GM12892 (cell line): Measurements from ENCODE around the gene CABLES1.

Source experiments
- DNase-seq: peaks from one replicate; pipeline ENCODE4 v3.0.0; 2011; ENCODE audit not compliant: insufficient read length
- FAIRE-seq: peaks from 2 replicates; lab custom pipeline; 2011; peaks lifted over from hg19 to GRCh38; lab: Jason Lieb, UNC
- POLR2A ChIP-seq: IDR thresholded peaks from 2 replicates; pipeline ENCODE4 v1.6.1; 2011; ENCODE audit warnings: low read depth, low read length, control low read depth
- POLR2AphosphoS5 ChIP-seq: IDR thresholded peaks from 2 replicates; pipeline ENCODE4 v1.6.1; 2011; ENCODE audit warnings: low read depth, low read length, control low read depth
- TAF1 ChIP-seq: IDR thresholded peaks from 2 replicates; pipeline ENCODE4 v1.6.1; 2011; ENCODE audit warnings: low read depth, mild to moderate bottlenecking, control low read depth, low read length, borderline replicate concordance

CABLES1 gene

DNA sequence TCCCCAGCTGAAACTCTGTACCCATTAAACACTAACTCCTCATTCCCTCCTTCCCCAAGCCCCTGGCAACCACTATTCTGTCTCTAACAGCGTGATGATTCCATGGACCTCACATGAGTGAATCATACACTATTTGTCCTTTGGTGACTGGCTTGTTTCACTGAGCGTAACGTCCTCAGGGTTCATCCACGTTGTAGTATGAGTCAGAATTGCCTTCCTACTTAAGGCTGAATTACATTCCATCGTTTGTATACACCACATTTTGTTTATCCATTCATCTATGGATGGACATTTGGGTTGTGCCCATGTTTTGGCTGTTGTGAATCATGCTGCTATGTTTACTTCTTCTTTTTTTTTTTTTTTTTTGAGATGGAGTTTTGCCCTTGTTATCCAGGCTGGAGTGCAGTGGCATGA is 19.6 kb upstream of the CABLES1 start:
- no peak for FAIRE-seq
- TF ChIP-seq POLR2A = no peak
- TF ChIP-seq POLR2AphosphoS5 = no peak
- TF ChIP-seq TAF1 = no peak
- no peak for DNase-seq

DNA sequence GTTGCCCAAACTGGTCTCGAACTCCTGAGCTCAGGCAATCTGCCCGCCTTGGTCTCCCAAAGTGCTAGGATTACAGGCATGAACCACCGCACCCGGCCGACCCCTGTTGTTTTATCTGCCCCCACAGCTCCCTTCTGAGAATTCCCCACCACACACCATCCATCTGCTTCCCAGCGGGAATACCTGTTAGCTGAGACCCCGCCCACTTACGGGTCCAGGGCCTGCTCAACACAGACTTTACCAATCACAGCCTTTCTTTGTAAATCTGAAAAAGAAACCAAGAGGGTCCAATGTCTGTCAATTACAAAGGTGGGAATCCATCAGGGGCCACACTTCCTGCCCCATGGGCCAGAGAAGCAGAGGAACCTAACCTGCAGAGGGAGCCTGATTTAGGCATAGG is 14.2 kb upstream of the CABLES1 start:
- DNase-seq (no peak), FAIRE-seq (no peak)
- TF ChIP-seq TAF1 (no peak), POLR2A (no peak), POLR2AphosphoS5 (no peak)

GRCh38 chr18:23122334-23123229 is 12.7 kb upstream of the CABLES1 start:
- FAIRE-seq (no peak), DNase-seq (no peak)
- TF ChIP-seq TAF1 (no peak), POLR2A (no peak), POLR2AphosphoS5 (no peak)

- TF ChIP-seq POLR2AphosphoS5 (no peak), TAF1 (no peak), POLR2A (no peak)
- FAIRE-seq (no peak), DNase-seq (no peak)
Measured at GRCh38 chr18:23126376-23127056, 8.8 kb upstream of the CABLES1 start.

- no peak for TF ChIP-seq POLR2AphosphoS5
- no peak for TF ChIP-seq TAF1
- no peak for TF ChIP-seq POLR2A
- DNase-seq (no peak), FAIRE-seq (no peak)
Measured at GRCh38 chr18:23127090-23127489, 8.2 kb upstream of the CABLES1 start.

GRCh38 chr18:23129355-23130002 is 5.8 kb upstream of the CABLES1 start:
- no peak for DNase-seq
- TF ChIP-seq TAF1 (no peak), POLR2A (no peak), POLR2AphosphoS5 (no peak)
- FAIRE-seq = no peak

- peak; percentile 40 for DNase-seq
- peak; percentile 88 for FAIRE-seq
Measured at GRCh38 chr18:23131693-23132319, 3.5 kb upstream of the CABLES1 start.

GRCh38 chr18:23133860-23134779 is 1.2 kb upstream of the CABLES1 start:
- peak; percentile 77 for FAIRE-seq
- peak; percentile 66 for DNase-seq
- TF ChIP-seq POLR2AphosphoS5 (peak; percentile 56; the same call in 1 of the 2 replicates), POLR2A (peak; percentile 54), TAF1 (no peak)

More at GRCh38 chr18:23131693-23132319, 3.5 kb upstream of the CABLES1 start:
- TF ChIP-seq POLR2A (no peak), TAF1 (no peak), POLR2AphosphoS5 (no peak)

- TF ChIP-seq POLR2A (0 out of 2 replicates have a peak, but pooled peaks have one; percentile 5), POLR2AphosphoS5 (no peak), TAF1 (no peak)
- no peak for FAIRE-seq
- DNase-seq = peak; percentile 47
Measured at GRCh38 chr18:23135550-23136325, 453 bp downstream of the CABLES1 start.
